Measurements from ENCODE around the gene NPAS4.
A peak's percentile ranks its signal among the peaks of the same experiment; 100 is the strongest.
"Not testable (repeated sequence)": the region's sequence is repeated elsewhere in the genome, so short reads cannot be mapped to it uniquely, and the experiment has no call there.

NPAS4 gene

GRCh38 chr11:66454247-66454646 lies 33.4 kb downstream of the NPAS4 start:
- no peak overlapping the region for H3K27ac ChIP-seq (ENCODE audit: insufficient read depth, low read depth, low read length, poor library complexity, severe bottlenecking)
- WGBS, 2 experiments = 73 to 76% methylated on average over 6 of the region's 6 CpGs
- no peak overlapping the region for H3K4me3 ChIP-seq (ENCODE audit: insufficient read depth, low read depth, low read length)

DNA sequence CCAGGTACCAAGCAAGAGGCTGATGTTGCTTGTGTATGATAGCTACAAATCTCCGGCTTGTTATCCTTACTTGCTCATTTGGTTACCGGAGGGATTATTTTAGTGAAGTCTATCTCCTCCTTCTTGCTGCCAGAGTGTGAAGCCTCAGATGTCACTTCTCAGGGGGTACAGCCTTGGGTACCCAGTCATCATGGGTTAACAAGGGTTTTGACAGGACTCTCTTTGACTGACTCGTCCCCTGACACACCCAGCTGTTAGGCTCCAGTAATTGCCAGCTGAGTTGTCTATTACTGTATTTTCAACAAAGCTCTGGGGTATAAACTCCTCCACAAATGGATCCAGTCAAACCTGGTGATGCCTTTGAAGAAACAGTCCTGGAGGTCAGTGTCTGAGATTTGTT lies 34.0 kb downstream of the NPAS4 start:
- H3K9me3 ChIP-seq (ENCODE audit: control insufficient read depth, low read length) = no peaks in the 10 kb centered on the region
- H3K4me1 ChIP-seq (ENCODE audit: control insufficient read depth, insufficient read depth, low read length) = no peaks in the 10 kb centered on the region
- no peak overlapping the region for H3K4me3 ChIP-seq (ENCODE audit: insufficient read depth, low read depth, low read length)
- H3K27ac ChIP-seq (ENCODE audit: insufficient read depth, low read depth, low read length, poor library complexity, severe bottlenecking) = no peak overlapping the region
- H3K27me3 ChIP-seq (ENCODE audit: control insufficient read depth, insufficient read depth, low read length, poor library complexity, severe bottlenecking) = no peaks in the 10 kb centered on the region
- H3K36me3 ChIP-seq (ENCODE audit: control insufficient read depth, insufficient read depth, low read length) = no peaks in the 10 kb centered on the region
- 73 to 88% methylated on average over 3 of the region's 3 CpGs for WGBS, 2 experiments

More at GRCh38 chr11:66454247-66454646, 33.4 kb downstream of the NPAS4 start:
- no peaks in the 10 kb centered on the region for H3K4me1 ChIP-seq (ENCODE audit: control insufficient read depth, insufficient read depth, low read length)
- no peaks in the 10 kb centered on the region for H3K27me3 ChIP-seq (ENCODE audit: control insufficient read depth, insufficient read depth, low read length, poor library complexity, severe bottlenecking)
- H3K36me3 ChIP-seq (ENCODE audit: control insufficient read depth, insufficient read depth, low read length) = no peaks in the 10 kb centered on the region
- no peaks in the 10 kb centered on the region for H3K9me3 ChIP-seq (ENCODE audit: control insufficient read depth, low read length)

GRCh38 chr11:66457826-66458225 lies 37.0 kb downstream of the NPAS4 start:
- Histone ChIP-seq H3K9me3 (ENCODE audit: control insufficient read depth, low read length) (no peaks in the 10 kb centered on the region), H3K27ac (ENCODE audit: insufficient read depth, low read depth, low read length, poor library complexity, severe bottlenecking) (no peak overlapping the region), H3K4me1 (ENCODE audit: control insufficient read depth, insufficient read depth, low read length) (no peaks in the 10 kb centered on the region), H3K4me3 (ENCODE audit: insufficient read depth, low read depth, low read length) (no peak overlapping the region), H3K36me3 (ENCODE audit: control insufficient read depth, insufficient read depth, low read length) (no peaks in the 10 kb centered on the region), H3K27me3 (ENCODE audit: control insufficient read depth, insufficient read depth, low read length, poor library complexity, severe bottlenecking) (no peaks in the 10 kb centered on the region)
- 90 to 91% methylated on average over 6 of the region's 6 CpGs for WGBS, 2 experiments

DNA sequence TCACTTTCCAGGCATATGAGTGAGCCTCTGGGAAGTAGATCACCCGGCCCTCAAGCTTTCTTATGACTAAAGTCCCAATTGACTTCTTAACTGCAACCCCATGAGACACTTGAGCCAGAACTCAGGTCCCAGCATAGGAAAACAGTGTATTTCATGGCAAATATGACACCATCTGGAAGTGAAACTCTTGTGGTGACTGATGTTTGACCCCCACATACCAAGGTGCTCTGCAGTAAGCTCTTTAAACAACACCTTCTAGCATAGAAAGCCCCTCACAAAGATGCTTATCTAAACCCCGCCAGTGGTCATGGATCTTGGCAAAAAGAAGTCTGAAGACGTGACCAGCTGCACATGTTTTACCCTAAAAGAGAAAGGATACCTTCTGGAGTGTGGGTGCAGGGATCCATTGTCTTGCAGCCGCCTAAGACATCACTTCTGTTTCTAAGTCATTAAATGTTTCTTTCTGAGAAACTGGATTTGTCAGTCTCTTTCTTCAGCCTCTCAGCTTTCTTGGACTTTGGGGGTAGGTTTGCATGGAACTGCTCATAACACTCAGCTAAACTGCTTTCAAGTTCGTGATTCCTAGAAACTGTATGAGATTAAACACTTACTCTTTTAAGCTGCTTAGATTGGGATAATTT lies 38.4 kb downstream of the NPAS4 start:
- H3K36me3 ChIP-seq (ENCODE audit: control insufficient read depth, insufficient read depth, low read length) = no peaks in the 10 kb centered on the region
- no peak overlapping the region for H3K27ac ChIP-seq (ENCODE audit: insufficient read depth, low read depth, low read length, poor library complexity, severe bottlenecking)
- no peak overlapping the region for H3K4me3 ChIP-seq (ENCODE audit: insufficient read depth, low read depth, low read length)
- no peaks in the 10 kb centered on the region for H3K4me1 ChIP-seq (ENCODE audit: control insufficient read depth, insufficient read depth, low read length)
- no peaks in the 10 kb centered on the region for H3K27me3 ChIP-seq (ENCODE audit: control insufficient read depth, insufficient read depth, low read length, poor library complexity, severe bottlenecking)
- 83 to 88% methylated on average over 5 of the region's 5 CpGs for WGBS, 2 experiments
- H3K9me3 ChIP-seq (ENCODE audit: control insufficient read depth, low read length) = no peaks in the 10 kb centered on the region

GRCh38 chr11:66462010-66462409 lies 41.2 kb downstream of the NPAS4 start:
- Histone ChIP-seq H3K4me1 (ENCODE audit: control insufficient read depth, insufficient read depth, low read length) (no peaks in the 10 kb centered on the region), H3K9me3 (ENCODE audit: control insufficient read depth, low read length) (no peaks in the 10 kb centered on the region), H3K27ac (ENCODE audit: insufficient read depth, low read depth, low read length, poor library complexity, severe bottlenecking) (no peak overlapping the region), H3K36me3 (ENCODE audit: control insufficient read depth, insufficient read depth, low read length) (no peaks in the 10 kb centered on the region), H3K27me3 (ENCODE audit: control insufficient read depth, insufficient read depth, low read length, poor library complexity, severe bottlenecking) (no peaks in the 10 kb centered on the region), H3K4me3 (ENCODE audit: insufficient read depth, low read depth, low read length) (no peak overlapping the region)

DNA sequence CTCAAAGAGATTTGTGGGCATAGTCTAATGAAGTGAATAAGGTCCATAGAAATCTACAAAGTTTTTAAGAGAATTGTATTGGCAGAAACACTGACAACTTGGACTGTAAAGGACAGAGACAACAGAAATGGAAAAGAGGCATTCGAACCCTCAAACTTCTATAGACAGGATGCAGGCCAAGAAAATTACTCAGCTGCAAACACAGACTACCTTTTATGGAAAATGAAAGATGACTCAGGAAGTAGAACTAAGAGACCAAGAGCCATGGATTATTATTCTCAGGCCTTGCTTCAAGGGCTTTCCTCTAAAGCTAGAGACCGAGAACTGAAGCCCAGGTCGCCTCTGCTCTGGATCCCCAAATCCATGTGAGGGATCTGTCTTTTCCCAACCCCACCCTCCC lies 42.1 kb downstream of the NPAS4 start:
- WGBS, 2 experiments = 94 to 96% methylated on average over 3 of the region's 3 CpGs
- H3K27me3 ChIP-seq (ENCODE audit: control insufficient read depth, insufficient read depth, low read length, poor library complexity, severe bottlenecking) = no peaks in the 10 kb centered on the region
- H3K9me3 ChIP-seq (ENCODE audit: control insufficient read depth, low read length) = no peaks in the 10 kb centered on the region
- no peak overlapping the region for H3K27ac ChIP-seq (ENCODE audit: insufficient read depth, low read depth, low read length, poor library complexity, severe bottlenecking)
- H3K36me3 ChIP-seq (ENCODE audit: control insufficient read depth, insufficient read depth, low read length) = no peaks in the 10 kb centered on the region
- peaks cover 5% of the 10 kb centered on the region for H3K4me1 ChIP-seq (ENCODE audit: control insufficient read depth, insufficient read depth, low read length)
- H3K4me3 ChIP-seq (ENCODE audit: insufficient read depth, low read depth, low read length) = no peak overlapping the region

DNA sequence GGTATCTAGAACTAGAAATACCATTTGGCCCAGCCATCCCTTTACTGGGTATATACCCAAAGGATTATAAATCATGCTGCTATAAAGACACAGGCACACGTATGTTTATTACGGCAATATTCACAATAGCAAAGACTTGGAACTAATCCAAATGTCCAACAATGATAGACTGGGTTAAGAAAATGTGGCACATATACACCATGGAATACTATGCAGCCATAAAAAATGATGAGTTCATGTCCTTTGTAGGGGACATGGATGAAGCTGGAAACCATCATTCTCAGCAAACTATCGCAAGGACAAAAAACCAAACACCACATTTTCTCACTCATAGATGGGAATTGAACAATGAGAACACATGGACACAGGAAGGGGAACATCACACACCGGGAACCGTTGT lies 43.3 kb downstream of the NPAS4 start:
- H3K9me3 ChIP-seq (ENCODE audit: control insufficient read depth, low read length); H3K27me3 ChIP-seq (ENCODE audit: control insufficient read depth, insufficient read depth, low read length, poor library complexity, severe bottlenecking); H3K4me3 ChIP-seq (ENCODE audit: insufficient read depth, low read depth, low read length); H3K27ac ChIP-seq (ENCODE audit: insufficient read depth, low read depth, low read length, poor library complexity, severe bottlenecking); H3K36me3 ChIP-seq (ENCODE audit: control insufficient read depth, insufficient read depth, low read length): not testable (repeated sequence)
- WGBS, 2 experiments = 92 to 100% methylated on average over 2 to 4 of the region's 5 CpGs
- H3K4me1 ChIP-seq (ENCODE audit: control insufficient read depth, insufficient read depth, low read length) = peaks cover 11% of the 10 kb centered on the region

- peaks cover 11% of the 10 kb centered on the region for H3K4me1 ChIP-seq (ENCODE audit: control insufficient read depth, insufficient read depth, low read length)
- no peak overlapping the region for H3K27ac ChIP-seq (ENCODE audit: insufficient read depth, low read depth, low read length, poor library complexity, severe bottlenecking)
- H3K27me3 ChIP-seq (ENCODE audit: control insufficient read depth, insufficient read depth, low read length, poor library complexity, severe bottlenecking) = no peaks in the 10 kb centered on the region
- 93 to 94% methylated on average over 1 of the region's 1 CpG for WGBS, 2 experiments
- H3K36me3 ChIP-seq (ENCODE audit: control insufficient read depth, insufficient read depth, low read length) = no peaks in the 10 kb centered on the region
- no peaks in the 10 kb centered on the region for H3K9me3 ChIP-seq (ENCODE audit: control insufficient read depth, low read length)
- no peak overlapping the region for H3K4me3 ChIP-seq (ENCODE audit: insufficient read depth, low read depth, low read length)
Measured at GRCh38 chr11:66464916-66465315, 44.1 kb downstream of the NPAS4 start.

DNA sequence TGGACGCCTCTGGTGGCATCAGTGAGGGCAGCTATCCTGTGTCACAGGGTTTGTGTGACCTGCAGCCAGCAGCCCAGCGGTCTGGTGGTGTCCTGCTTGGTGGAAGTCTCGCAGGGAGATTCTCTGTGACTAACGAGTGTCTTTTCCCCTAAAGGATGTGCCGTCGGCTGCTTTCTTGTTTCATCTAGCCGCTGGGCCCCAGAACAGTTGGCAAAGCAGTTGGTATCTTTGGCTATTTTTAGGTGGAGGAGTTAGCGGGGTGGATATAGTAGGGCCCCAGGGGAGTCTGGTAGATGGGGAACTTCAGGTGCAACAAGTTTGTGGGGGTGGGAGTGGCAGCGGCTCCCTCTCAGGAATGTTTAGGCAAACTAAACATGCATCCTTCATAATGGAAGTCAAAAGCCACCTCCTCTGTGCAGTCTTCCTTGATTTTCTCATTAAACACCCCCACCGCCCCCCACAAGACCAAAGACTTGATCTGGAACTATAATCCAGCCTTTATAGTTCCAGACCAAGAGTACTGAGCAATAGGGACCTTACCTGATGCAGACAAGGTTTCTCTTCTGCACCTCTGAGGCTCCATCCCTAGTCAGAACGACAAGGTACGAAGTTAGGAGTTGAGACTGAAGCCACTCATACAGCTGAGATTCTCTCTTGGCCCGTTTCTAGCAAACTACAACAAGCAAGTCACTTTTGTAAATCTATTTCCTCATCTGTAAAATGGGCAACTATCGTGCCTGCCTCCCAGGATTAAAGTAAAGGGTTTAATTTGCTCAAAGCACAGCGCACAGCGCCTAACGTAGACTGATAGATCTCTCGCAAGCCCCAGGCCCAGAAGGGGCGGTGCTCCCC lies 44.8 kb downstream of the NPAS4 start:
- no peaks in the 10 kb centered on the region for H3K36me3 ChIP-seq (ENCODE audit: control insufficient read depth, insufficient read depth, low read length)
- H3K4me1 ChIP-seq (ENCODE audit: control insufficient read depth, insufficient read depth, low read length) = peaks cover 11% of the 10 kb centered on the region
- peak overlapping the region; percentile 47 for H3K4me3 ChIP-seq (ENCODE audit: insufficient read depth, low read depth, low read length)
- no peaks in the 10 kb centered on the region for H3K27me3 ChIP-seq (ENCODE audit: control insufficient read depth, insufficient read depth, low read length, poor library complexity, severe bottlenecking)
- H3K9me3 ChIP-seq (ENCODE audit: control insufficient read depth, low read length) = no peaks in the 10 kb centered on the region
- no peak overlapping the region for H3K27ac ChIP-seq (ENCODE audit: insufficient read depth, low read depth, low read length, poor library complexity, severe bottlenecking)
- 56 to 57% methylated on average over 19 of the region's 19 CpGs for WGBS, 2 experiments

DNA sequence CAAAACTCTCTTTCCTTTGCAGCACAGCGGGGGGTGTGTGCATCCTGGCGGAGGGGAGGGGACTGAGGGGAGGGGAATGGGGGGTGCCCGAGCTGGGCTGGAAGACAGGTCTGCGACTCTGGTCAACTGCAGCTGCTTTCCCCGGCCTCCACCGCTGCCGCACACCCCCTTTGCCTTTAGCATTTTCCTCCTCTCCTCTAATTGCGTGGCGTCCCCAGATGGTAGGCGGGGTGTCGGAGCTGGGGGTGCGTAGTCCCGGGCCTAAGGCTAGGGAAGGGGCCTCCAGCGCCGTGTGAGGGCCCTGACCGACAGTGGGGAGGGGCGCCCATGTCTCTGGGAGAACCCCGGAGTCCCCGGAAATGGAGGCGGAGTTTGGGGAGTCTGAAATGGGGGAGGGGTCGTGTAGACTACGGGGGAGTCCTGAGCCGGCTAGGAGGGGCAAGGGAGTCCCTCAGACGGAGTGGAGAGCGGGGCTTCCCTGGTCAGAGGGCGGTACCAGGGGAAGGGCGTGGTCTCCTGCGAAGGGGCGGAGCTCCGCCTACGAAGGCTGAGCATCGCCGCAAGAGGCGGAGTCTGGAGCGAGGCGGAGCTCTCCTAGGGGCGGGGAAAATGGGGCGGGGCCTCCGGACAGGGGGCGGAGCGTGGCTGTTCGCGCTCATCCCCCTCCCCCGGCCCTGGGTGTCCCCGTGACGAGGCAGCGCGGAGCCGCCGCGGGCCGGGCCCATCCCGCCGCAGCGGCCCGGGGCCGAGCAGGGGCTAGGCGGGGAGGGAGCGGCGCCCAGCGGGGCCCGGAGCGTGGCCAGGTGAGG lies 45.6 kb downstream of the NPAS4 start, which contains the start of gene PELI3:
PELI3 (plus strand) TSS at position 681 of the 809 bp plus-strand sequence. CDS start 1,224 bp downstream, outside the sequence.
- Histone ChIP-seq H3K9me3 (ENCODE audit: control insufficient read depth, low read length) (no peaks in the 10 kb centered on the region), H3K27me3 (ENCODE audit: control insufficient read depth, insufficient read depth, low read length, poor library complexity, severe bottlenecking) (no peaks in the 10 kb centered on the region), H3K27ac (ENCODE audit: insufficient read depth, low read depth, low read length, poor library complexity, severe bottlenecking) (peak within 1 kb of the TSS; percentile 11), H3K4me1 (ENCODE audit: control insufficient read depth, insufficient read depth, low read length) (peaks cover 11% of the 10 kb centered on the region), H3K4me3 (ENCODE audit: insufficient read depth, low read depth, low read length) (peak within 1 kb of the TSS; percentile 47), H3K36me3 (ENCODE audit: control insufficient read depth, insufficient read depth, low read length) (no peaks in the 10 kb centered on the region)
- WGBS, 2 experiments = 1% methylated on average over 63 of the region's 63 CpGs
